Activated naive CD4-positive, alpha-beta T cell (primary cell): ENCODE results near the gene PLEKHJ1.

Experiments used
- DNase-seq, 4 experiments: peaks; one replicate each; lab custom pipeline; 2025; lab: John Stamatoyannopoulos, UW

Gene PLEKHJ1

GRCh38 chr19:2249010-2249866 is 13.1 kb upstream of the PLEKHJ1 start, which contains the start of gene AMH:
TSS of gene AMH (plus strand) at chr19:2249323. CDS start at chr19:2249333, 10 bp downstream.
- DNase-seq = no peak

DNA sequence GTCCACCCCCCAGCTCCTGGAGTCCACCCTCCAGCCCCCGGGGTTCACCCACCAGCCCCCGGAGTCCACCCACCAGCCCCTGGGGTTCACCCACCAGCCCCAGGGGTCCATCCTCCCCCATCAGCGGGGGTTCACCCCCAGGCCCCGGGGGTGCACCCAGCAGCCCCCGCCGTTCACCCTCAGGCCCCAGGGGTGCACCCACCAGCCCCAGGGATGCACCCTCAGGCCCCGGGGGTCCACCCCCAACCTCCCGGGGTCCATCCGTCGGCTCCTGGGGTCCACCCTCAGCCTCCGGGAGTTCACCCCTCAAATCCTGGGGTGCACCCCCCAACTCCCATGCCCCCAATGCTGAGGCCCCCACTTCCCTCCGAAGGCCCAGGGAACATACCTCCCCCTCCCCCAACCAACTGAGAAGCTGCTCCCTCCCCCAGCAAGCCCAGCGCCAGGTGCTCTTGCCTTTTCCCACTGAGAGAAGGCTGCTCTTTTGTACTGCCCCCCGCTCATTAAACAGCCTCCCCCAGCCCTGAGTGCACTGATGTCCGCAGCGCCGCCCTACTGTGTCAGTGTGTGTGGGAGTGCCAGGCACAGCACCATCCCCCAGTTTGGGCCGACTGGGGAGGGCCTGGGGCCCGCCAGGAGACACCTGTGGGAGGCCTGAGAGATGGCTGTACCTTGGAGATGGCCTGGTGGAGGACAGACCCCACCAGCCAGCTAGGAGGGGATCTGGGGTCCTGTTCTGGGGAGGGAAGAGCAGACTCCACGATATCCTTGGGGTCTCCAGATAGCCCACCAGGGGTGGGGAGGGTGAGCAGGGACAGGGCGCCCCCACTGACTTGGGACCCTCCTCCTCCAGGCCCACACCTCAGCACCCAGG is 12.2 kb upstream of the PLEKHJ1 start:
- DNase-seq = no peak

GRCh38 chr19:2247433-2248101 is 11.4 kb upstream of the PLEKHJ1 start:
- DNase-seq = no peak

- DNase-seq = no peak
These were observed 10.8 kb upstream of the PLEKHJ1 start for GRCh38 chr19:2246801-2247361.

- DNase-seq = no peak
These were observed 10.0 kb upstream of the PLEKHJ1 start for GRCh38 chr19:2246014-2246620.

- DNase-seq = no peak
These were observed 9.1 kb upstream of the PLEKHJ1 start for GRCh38 chr19:2245273-2245672.

DNA sequence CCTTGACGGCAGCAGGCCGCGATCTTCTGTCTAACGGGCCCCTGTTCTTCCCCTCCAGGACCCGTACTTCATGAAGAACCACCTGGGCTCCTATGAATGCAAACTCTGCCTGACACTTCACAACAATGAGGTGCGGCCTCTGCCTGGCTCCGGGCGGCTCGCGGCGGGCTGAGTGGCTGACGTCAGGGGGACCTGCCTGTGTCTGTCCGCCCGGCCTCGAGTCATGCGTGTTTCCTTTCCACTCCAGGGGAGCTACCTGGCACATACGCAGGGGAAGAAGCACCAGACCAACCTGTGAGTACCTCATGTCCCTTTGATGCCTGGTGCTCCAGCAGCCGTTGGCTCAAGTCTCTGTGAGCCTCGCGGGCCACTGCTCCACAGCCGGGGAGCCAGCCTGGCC is 8.4 kb upstream of the PLEKHJ1 start:
- no peak for DNase-seq

- DNase-seq = no peak
These were observed 7.9 kb upstream of the PLEKHJ1 start for GRCh38 chr19:2244125-2244411.

GRCh38 chr19:2243274-2244124 is 7.4 kb upstream of the PLEKHJ1 start:
- no peak for DNase-seq

GRCh38 chr19:2242816-2243215 is 6.7 kb upstream of the PLEKHJ1 start:
- DNase-seq = no peak

DNA sequence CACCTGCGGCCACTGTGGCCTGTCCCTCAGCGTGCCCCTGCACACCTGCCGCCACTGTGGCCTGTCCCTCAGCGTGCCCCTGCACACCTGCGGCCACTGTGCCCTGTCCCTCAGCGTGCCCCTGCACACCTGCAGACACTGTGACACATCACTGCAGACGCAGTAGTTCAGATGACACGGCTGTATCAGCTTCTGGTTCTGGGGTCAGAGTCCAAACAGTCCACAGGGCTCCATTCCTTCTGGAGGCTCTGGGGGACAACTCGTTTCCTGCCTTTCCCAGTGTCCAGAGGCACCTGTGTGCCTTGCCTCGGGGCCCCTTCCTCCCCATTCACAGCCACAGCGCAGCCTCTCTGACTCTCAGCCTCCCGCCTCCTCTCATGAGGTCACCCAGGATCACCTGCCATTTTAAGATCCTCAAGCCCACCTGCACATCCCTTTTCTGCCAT is 6.0 kb upstream of the PLEKHJ1 start:
- no peak for DNase-seq

DNA sequence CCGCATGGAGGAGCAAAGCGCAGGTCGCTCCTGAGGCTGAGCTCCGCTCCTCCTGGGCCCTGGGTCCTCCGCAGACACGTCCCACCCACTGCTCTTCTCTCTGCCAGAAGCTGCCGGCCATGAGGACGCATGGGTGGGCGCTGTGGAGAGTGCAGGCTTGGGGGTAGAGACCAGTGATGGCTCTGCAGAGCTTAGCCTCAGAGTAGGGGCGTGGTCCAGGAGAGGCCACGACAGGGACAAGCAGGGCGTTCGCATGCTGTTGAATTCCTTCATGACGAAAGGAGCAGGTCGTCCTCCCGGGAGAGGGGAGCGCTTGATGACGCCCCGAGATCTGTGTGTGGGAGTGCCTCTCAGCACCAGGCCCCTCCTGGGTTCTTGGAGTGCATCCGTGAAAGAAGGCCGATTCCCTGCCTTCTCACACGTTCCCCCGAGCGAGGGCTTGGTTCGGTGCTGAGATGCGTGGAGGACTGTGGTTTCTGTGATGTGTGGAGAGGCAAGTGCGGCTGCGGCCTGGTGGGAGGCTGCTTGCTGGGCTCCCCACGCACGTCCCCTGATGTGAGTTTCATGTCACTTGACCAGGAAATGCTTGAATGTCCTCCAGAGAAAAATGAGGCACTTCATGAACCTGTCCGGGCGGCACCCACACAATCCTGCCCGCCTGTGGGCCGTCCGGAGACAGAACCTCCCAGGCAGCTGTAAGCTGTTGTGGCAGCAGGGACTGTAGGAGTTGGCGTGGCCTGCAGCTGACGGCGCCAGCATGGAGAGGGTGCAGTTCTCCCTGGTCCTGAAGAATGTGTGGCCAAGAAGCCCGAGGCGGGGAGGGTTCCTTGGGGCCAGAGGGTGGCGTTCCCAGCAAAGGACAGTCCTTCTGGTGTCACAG is 5.0 kb upstream of the PLEKHJ1 start:
- no peak for DNase-seq

GRCh38 chr19:2239771-2240770 is 3.9 kb upstream of the PLEKHJ1 start:
- DNase-seq = no peak

GRCh38 chr19:2239173-2239572 is 3.0 kb upstream of the PLEKHJ1 start:
- DNase-seq = no peak

GRCh38 chr19:2237869-2238153 is 1.7 kb upstream of the PLEKHJ1 start:
- no peak for DNase-seq

DNA sequence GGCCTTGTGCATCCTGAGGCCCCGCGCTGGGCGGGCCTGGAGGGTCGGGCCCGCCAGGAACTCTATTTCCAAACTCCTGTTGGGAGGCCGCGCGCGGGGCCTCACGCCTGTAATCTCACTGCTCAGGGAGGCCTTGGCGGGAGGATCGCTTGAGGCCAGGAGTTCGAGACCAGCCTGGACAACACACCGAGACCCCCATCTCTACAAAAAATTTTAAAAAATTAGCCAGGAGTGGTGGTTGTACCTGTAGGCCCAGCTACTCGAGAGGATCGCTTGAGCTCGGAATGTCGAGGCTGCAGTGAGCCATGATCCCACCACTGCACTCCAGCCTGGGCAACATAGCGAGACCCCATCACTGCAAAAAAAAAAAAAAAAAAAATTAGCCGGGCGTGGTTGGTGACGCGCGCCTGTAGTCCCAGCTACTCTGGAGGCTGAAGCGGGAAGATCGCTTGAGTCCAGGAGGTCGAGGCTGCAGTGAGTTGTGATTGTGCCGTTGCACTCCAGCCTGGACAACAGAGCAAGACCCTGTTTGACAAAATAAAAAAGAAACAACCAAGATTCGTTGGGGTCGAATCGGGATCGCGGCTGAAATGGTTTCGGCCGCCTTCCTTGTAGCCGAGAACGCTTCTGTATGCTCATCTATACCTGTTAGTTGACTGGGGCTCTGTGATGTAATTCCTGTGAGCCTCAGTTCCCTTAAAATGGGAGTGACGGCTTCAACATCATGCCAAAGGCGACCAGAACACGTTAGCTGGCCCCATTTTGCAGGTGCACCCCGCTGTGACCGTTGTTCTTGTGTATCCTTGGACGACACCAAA is 1.1 kb upstream of the PLEKHJ1 start:
- no peak for DNase-seq

GRCh38 chr19:2236064-2236313 is 140 bp downstream of the PLEKHJ1 start:
- no peak for DNase-seq

- no peak for DNase-seq
These were observed 607 bp downstream of the PLEKHJ1 start for GRCh38 chr19:2235381-2236063.
